Suppressor macrophage treated with lipopolysaccharide for 1 hour (primary cell): ENCODE data around the gene FBXL4.
"Not testable (repeated sequence)": the region's sequence is repeated elsewhere in the genome, so short reads cannot be mapped to it uniquely, and the experiment has no call there.

Experiments
- DNase-seq, 3 donors: peaks; one replicate each; pipeline ENCODE4 v3.0.0-alpha.2; 2020 to 2022

Gene FBXL4

DNA sequence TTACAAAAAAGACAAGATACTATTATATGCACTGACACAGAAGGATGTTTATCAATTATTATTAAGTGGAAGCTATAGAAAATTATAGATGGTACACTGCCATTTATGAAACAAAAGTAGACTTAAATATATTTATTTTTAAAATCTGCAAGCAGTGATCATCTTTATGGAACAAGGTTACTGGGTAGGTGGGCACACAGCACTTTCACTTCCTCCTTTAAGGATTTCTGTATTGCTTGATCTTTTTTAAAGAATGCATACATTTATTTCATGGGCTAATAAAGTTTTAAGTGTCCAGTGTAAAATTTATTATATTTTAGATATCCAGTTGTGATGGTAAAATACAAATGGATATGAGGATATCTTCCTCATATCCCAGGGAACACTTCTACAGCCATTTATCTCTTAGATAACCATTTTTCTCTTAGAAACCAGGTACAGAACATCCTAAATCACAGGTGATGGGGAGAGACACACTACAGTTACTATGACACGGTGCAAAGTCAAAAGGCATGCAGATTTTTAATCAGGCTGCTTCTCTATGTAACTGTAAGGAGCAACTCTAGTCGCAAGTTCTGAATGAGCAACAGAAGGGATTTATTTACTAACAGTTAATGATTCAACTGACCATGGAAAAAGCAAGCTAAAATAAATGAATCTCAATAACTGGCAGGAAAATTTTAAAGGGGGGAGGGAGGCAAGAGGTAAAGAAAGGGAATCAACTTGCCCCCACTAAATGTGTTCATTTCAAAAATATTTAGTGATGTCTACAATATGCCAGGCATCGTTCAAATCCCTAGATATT is 2.2 kb downstream of the FBXL4 start:
- no peak for DNase-seq

GRCh38 chr6:98944598-98945081 is 3.1 kb downstream of the FBXL4 start:
- DNase-seq: no peak

DNA sequence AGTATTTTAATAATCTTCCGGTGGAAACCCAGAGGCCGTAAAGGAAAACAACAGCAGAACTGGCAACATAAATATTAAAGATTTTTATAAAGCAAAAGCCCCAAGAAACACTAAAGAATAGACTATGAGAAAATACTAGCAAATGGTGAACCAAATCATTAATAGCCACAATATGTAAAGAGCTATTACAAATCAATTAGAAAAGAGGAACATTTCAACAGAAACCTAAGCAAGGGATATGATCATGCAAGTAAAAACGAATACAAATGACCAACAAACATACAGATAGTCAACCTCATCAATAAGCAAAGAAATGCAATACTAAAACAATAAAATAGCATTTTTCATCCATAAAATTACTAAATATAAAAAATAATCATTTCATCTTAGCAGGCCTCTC is 3.6 kb downstream of the FBXL4 start:
- no peak for DNase-seq

DNA sequence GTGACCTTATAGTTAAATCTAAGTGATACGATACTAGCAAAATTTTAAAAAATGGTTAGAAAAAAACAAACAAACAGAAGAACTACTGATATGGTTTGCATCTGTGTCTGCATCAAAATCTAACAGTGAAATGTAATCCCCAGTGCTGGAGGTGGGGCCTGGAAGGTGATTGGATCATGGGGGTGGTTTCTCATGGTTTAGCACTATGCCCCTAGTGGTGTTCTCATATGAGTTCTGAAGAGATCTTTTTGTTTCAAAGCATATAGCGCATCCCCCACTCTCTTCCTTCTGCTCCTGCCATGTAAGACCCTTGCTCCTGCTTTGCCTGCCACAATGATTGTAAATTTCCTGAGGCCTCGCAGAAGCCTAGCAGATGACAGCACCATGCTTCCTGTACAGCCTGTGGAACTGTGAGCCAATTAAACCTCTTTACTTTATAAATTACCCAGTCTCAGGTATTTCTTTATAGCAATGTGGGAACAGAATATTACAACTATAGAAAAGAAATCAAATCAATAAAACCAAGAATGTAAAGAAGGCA is 5.4 kb downstream of the FBXL4 start:
- DNase-seq: peak in 1 of 3 donors; percentile 10

DNA sequence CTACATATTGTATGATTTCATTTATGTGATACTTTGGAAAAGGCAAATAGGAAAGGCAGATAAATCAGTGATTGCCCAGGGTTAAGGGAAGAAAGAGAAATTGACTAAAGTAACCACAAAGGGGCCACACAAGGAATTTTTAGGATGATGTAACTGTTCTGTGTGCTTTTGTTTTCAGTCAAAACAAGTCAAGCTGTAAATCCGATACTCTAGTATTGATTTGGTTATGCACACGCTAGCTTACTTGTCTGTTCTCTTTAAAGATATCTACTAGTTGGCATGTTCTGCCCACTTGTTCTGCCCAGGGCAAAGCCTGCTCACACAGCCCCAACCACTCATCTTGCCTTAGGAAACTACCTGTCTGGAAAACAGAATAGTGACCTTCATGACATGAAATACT is 6.4 kb downstream of the FBXL4 start:
- no peak for DNase-seq

GRCh38 chr6:98937351-98937750 is 10.4 kb downstream of the FBXL4 start:
- DNase-seq: no peak

GRCh38 chr6:98932381-98932780 is 15.4 kb downstream of the FBXL4 start:
- DNase-seq: peak; percentile 22 to 35 (median 27)

DNA sequence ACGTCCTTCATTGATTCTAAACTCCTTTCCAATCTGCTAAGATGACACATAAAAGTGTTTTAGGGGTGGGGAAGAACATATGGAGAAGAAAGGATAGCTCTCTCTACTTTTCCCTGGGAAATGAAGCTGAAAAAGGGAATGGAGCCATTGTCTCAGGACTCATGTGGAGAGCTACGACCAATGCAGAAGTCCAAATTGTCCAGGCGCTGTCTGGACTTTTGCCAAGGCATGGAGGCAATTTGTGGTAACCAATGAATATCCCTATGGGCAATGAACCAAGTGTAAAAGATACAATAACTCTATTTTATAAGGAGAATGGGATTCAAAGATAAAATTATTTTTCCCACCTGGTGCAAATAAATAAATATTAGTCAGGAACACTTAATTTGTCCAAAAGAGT is 16.1 kb downstream of the FBXL4 start:
- DNase-seq: no peak

GRCh38 chr6:98929498-98930060 is 18.2 kb downstream of the FBXL4 start:
- no peak for DNase-seq

- DNase-seq: no peak
These were observed 19.1 kb downstream of the FBXL4 start for GRCh38 chr6:98928688-98929087.

DNA sequence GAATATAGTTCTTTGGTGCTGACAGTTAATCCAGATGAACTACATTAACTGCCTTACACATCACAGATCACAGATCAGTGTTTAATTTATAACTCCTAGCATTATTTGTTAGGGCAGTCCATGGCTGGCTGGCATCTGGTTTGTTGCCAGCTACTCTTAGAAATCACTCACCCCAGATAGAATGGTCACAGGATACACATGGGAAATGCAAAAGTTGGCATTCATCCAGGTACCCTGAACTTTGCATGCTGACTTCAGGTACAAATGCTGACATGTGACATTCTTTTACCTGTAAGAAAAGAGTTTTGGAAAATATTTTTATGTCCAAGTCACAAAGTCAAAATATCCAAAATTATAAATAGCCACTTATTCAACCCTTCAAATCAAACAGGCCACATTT is 20.2 kb downstream of the FBXL4 start:
- no peak for DNase-seq

DNA sequence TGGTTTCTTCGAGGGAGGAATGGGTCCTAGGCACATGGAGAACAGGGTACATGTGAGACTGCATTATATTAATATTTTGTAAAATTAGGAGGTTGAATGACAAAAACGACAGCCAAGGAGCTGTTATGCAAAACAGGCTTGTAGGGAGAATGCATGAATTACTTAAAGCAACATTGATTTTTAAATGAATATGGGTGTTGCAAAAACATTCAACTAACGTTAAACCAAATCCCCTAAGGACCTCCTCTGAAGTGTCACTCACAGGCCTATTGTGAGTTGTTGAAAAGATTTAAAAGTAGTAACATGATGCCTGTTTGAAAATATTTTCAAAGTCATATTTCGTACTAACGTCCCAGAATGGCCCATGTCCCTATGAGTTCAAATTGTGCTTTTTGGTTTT is 21.9 kb downstream of the FBXL4 start:
- DNase-seq: no peak

GRCh38 chr6:98924647-98925046 is 23.1 kb downstream of the FBXL4 start:
- no peak for DNase-seq

GRCh38 chr6:98920904-98921431 is 26.8 kb downstream of the FBXL4 start:
- DNase-seq: peak; percentile 25 to 49 (median 36)

DNA sequence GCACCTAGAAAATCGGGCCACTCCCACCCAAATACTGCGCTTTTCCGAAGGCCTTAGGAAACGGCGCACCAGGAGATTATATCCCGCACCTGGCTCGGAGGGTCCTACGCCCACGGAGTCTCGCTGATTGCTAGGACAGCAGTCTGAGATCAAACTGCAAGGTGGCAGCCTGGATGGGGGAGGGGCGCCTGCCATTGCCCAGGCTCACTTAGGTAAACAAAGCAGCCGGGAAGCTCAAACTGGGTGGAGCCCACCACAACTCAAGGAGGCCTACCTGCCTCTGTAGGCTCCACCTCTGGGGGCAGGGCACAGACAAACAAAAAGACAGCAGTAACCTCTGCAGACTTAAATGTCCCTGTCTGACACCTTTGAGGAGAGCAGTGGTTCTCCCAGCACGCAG is 36.8 kb downstream of the FBXL4 start:
- not testable (repeated sequence) for DNase-seq

DNA sequence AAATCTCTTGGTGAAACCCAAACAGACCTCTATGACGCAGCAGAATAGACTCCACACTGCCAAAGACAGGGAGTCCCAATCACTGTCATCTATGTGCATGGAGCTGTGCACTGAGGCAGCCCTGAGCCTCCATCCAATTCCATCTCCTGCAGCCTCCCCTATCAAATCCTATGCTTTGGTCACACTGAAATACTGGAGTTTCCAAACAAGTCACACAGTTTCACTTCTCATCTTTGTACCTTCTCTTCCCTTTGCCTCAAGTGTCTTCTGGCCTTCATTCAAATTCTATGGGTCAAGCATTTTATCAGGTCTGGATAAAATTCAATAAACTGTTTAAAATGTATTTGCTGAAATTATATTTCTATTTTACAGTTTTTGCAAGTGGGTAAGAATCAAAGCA is 38.5 kb downstream of the FBXL4 start:
- DNase-seq: peak; percentile 53 to 73 (median 72)

DNA sequence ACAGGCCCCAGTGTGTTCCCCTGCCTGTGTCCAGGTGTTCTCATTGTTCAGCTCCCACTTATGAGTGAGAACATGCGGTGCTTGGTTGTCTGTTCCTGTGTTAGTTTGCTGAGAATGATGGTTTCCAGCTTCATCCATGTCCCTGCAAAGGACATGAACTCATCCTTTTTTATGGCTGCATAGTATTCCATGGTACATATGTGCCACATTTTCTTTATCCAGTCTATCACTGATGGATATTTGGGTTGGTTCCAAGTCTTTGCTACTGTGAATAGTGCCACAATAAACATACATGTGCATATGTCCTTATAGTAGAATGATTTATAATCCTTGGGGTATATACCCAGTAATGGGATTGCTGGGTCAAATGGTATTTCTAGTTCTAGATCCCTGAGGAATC is 41.4 kb downstream of the FBXL4 start:
- not testable (repeated sequence) for DNase-seq

DNA sequence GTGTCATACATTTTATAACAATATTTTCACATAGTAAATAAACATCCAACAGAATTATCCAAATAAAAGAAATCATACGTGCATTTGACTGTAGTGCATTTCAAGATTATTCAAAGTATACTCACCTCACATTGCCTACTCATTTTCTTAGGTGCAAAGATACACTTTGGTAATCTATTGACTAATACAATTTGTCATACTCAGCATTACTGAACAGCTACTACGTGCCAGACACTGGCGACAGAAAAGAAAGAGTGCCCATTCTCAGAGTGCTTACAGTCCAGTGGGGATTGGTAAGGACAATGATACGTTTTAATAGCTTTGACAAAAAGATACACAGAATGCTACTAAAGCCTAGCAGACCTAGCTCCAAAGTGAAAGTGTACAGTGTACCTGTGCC is 42.0 kb downstream of the FBXL4 start:
- no peak for DNase-seq

- no peak for DNase-seq
These were observed 43.6 kb downstream of the FBXL4 start for GRCh38 chr6:98904096-98904495.

GRCh38 chr6:98900706-98901105 is 47.0 kb downstream of the FBXL4 start:
- no peak for DNase-seq

- no peak for DNase-seq
These were observed 52.9 kb downstream of the FBXL4 start for GRCh38 chr6:98894810-98895209.

- DNase-seq: no peak
These were observed 60.1 kb downstream of the FBXL4 start for GRCh38 chr6:98887650-98888049.

- no peak for DNase-seq
These were observed 62.4 kb downstream of the FBXL4 start for GRCh38 chr6:98885330-98885729.

DNA sequence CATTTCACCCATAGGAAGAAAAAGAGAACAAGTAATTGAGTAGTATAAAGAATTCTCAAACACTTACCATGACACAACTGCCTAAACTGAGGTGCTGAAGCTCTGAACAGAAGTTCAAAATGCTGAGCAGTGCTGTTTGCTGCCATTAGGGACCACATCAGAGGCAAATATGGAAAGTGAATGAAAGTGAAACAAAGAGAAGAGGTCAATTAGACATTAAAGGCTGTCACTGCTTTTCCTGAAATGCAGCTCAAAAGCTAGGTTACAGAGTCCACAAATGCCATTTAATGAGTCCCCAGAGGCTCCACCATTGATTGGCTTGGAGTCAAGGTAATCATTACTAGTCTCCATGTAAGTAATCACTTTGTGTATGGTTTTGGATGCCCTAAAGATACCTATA is 67.3 kb downstream of the FBXL4 start:
- peak; percentile 3 to 28 (median 5) for DNase-seq
